ENCODE measurements around the gene PPP6R1. TPM values are rescaled to one million over a fixed set of nuclear protein-coding genes. Genes with fewer than 3 reads are reported as not detected.

The PPP6R1 gene
- total and polyA plus RNA-seq, 7 donors, result 17.1 to 78.1 (median 22.9) TPM

DNA sequence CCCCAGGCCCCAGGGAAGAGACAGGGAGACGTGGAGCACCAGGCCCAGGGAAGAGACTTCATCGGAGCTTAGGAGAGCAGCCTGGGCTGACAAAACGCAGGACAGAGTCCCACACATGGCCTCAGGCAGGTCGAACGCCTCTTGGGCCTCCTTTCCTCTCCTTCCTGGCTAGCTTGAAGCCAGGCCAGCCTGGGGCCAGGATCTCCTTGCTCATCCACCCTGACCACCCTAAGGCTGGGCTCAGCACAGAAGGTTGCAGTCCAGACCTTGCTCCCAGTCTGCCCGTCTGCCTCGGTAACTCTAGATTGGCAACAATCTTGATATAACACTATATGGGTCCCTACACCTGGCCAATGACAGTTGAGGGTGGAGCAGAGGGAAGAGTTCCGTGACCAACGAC, 10.1 kb downstream of the PPP6R1 start:
- H3K36me3 ChIP-seq, result peaks cover 26 to 33% (median 29%) of the 10 kb centered on the region in 4 donors
- DNase-seq, result no peak
- no peaks in the 10 kb centered on the region for H3K9me3 ChIP-seq
- H3K27ac ChIP-seq, result no peak overlapping the region
- no peaks in the 10 kb centered on the region for H3K27me3 ChIP-seq
- TF ChIP-seq EP300 (IDR thresholded peaks at IDR 0.05) (no peak), POLR2A (IDR thresholded peaks at IDR 0.05) (no peak), POLR2AphosphoS5 (IDR thresholded peaks at IDR 0.05) (no peak)
- TF ChIP-seq, protein P1, sequence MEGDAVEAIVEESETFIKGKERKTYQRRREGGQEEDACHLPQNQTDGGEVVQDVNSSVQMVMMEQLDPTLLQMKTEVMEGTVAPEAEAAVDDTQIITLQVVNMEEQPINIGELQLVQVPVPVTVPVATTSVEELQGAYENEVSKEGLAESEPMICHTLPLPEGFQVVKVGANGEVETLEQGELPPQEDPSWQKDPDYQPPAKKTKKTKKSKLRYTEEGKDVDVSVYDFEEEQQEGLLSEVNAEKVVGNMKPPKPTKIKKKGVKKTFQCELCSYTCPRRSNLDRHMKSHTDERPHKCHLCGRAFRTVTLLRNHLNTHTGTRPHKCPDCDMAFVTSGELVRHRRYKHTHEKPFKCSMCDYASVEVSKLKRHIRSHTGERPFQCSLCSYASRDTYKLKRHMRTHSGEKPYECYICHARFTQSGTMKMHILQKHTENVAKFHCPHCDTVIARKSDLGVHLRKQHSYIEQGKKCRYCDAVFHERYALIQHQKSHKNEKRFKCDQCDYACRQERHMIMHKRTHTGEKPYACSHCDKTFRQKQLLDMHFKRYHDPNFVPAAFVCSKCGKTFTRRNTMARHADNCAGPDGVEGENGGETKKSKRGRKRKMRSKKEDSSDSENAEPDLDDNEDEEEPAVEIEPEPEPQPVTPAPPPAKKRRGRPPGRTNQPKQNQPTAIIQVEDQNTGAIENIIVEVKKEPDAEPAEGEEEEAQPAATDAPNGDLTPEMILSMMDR (IDR thresholded peaks at IDR 0.05), result no peak
- intact Hi-C loops (cut with DNase I), result no loop called here
- H3K4me3 ChIP-seq, result no peak overlapping the region
- H3K4me1 ChIP-seq, result peaks cover 0 to 47% (median 12%) of the 10 kb centered on the region in 4 donors
- 78 to 85% methylated on average over 9 of the region's 9 CpGs for WGBS, 2 donors

GRCh38 chr19:55248166-55248675, 10.6 kb downstream of the PPP6R1 start:
- TF ChIP-seq EP300 (IDR thresholded peaks at IDR 0.05) (no peak), POLR2A (IDR thresholded peaks at IDR 0.05) (no peak), POLR2AphosphoS5 (IDR thresholded peaks at IDR 0.05) (no peak)
- TF ChIP-seq, protein P1 (IDR thresholded peaks at IDR 0.05), result no peak
- no peak overlapping the region for H3K27ac ChIP-seq
- peaks cover 0 to 43% (median 12%) of the 10 kb centered on the region in 4 donors for H3K4me1 ChIP-seq
- WGBS, 2 donors, result 65 to 75% methylated on average over 10 of the region's 10 CpGs
- H3K27me3 ChIP-seq, result no peaks in the 10 kb centered on the region
- H3K9me3 ChIP-seq, result no peaks in the 10 kb centered on the region
- no peak overlapping the region for H3K4me3 ChIP-seq
- intact Hi-C loops (cut with DNase I), result no loop called here
- H3K36me3 ChIP-seq, result peaks cover 31 to 38% (median 33%) of the 10 kb centered on the region in 4 donors
- DNase-seq, result no peak

DNA sequence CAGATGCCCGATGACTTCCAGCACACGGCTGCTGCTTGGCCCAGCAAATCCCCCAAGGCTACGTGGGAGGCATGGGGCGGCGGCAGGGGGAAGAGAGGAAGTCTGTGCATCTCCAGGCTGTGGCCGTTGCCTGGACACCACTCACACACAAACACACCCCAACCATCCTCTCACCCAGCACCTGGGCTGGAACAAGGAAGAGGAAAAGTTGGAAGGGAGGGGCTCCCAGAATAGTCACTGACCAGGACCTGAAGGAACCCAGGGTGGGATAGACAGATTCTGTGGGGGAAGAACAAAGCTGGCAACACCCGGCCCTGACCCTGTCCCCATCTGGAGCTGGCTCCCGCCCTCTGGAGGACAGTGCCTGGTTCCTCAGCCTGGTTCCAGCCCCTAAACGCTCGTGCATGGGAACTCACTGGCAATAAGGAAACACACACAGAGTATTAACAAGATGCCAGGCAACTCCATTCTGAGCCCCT, 11.2 kb downstream of the PPP6R1 start:
- Histone ChIP-seq H3K27ac (no peak overlapping the region), H3K4me1 (peaks cover 0 to 39% (median 12%) of the 10 kb centered on the region in 4 donors), H3K27me3 (no peaks in the 10 kb centered on the region), H3K9me3 (no peaks in the 10 kb centered on the region), H3K4me3 (no peak overlapping the region), H3K36me3 (peaks cover 31 to 44% (median 35%) of the 10 kb centered on the region in 4 donors)
- intact Hi-C loops (cut with DNase I), result no loop called here
- TF ChIP-seq, protein P1 (IDR thresholded peaks at IDR 0.05), result no peak
- TF ChIP-seq POLR2A (IDR thresholded peaks at IDR 0.05), result no peak
- no peak for TF ChIP-seq EP300 (IDR thresholded peaks at IDR 0.05)
- TF ChIP-seq POLR2AphosphoS5 (IDR thresholded peaks at IDR 0.05), result no peak
- no peak for DNase-seq
- 5 to 32% methylated on average over 10 of the region's 10 CpGs for WGBS, 2 donors

- H3K4me1 ChIP-seq, result peaks cover 0 to 30% (median 12%) of the 10 kb centered on the region in 4 donors
- intact Hi-C loops (cut with DNase I), result no loop called here
- H3K36me3 ChIP-seq, result peaks cover 31 to 53% (median 44%) of the 10 kb centered on the region in 4 donors
- H3K27ac ChIP-seq, result no peak overlapping the region
- no peaks in the 10 kb centered on the region for H3K9me3 ChIP-seq
- DNase-seq, result no peak
- WGBS, 2 donors, result 90 to 92% methylated on average over 40 of the region's 40 CpGs
- H3K4me3 ChIP-seq, result no peak overlapping the region
- no peaks in the 10 kb centered on the region for H3K27me3 ChIP-seq
- TF ChIP-seq POLR2AphosphoS5 (IDR thresholded peaks at IDR 0.05) (no peak), POLR2A (IDR thresholded peaks at IDR 0.05) (no peak), EP300 (IDR thresholded peaks at IDR 0.05) (no peak)
- TF ChIP-seq, protein P1 (IDR thresholded peaks at IDR 0.05), result no peak
Observed at GRCh38 chr19:55246462-55247451, 12.1 kb downstream of the PPP6R1 start.
